Panc1 (cell line): ENCODE measurements around the gene AGPS.
"Not testable (repeated sequence)": the region's sequence is repeated elsewhere in the genome, so short reads cannot be mapped to it uniquely, and the experiment has no call there.

Source experiments
- REST ChIP-seq, 2 experiments: IDR thresholded peaks; 2 replicates each; pipeline ENCODE4 v1.6.1; 2011 to 2012; ENCODE audit warnings: low read depth in 2 of 2, control low read depth in 1 of 2, low read length in 1 of 2, mild to moderate bottlenecking in 1 of 2, moderate library complexity in 1 of 2; ENCODE audit not compliant: insufficient read depth in 1 of 2
- TF ChIP-seq, protein P1 (sequence below): fragments of 450-650 bp; IDR thresholded peaks from 2 replicates; pipeline ENCODE4 v1.5.1; 2017; ENCODE audit warnings: mild to moderate bottlenecking

- TF ChIP-seq, protein P1, sequence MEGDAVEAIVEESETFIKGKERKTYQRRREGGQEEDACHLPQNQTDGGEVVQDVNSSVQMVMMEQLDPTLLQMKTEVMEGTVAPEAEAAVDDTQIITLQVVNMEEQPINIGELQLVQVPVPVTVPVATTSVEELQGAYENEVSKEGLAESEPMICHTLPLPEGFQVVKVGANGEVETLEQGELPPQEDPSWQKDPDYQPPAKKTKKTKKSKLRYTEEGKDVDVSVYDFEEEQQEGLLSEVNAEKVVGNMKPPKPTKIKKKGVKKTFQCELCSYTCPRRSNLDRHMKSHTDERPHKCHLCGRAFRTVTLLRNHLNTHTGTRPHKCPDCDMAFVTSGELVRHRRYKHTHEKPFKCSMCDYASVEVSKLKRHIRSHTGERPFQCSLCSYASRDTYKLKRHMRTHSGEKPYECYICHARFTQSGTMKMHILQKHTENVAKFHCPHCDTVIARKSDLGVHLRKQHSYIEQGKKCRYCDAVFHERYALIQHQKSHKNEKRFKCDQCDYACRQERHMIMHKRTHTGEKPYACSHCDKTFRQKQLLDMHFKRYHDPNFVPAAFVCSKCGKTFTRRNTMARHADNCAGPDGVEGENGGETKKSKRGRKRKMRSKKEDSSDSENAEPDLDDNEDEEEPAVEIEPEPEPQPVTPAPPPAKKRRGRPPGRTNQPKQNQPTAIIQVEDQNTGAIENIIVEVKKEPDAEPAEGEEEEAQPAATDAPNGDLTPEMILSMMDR = not testable (repeated sequence)
- TF ChIP-seq REST (IDR thresholded peaks at IDR 0.05; ENCODE audit: insufficient read depth in 1 of 2, low read depth in 2 of 2, low read length in 1 of 2) = not testable (repeated sequence)
Measured at GRCh38 chr2:177365764-177366163, 26.8 kb upstream of the AGPS start.
